ENCODE data around the gene SUFU.

Gene SUFU

GRCh38 chr10:102619281-102619981 lies 115.7 kb downstream of the SUFU start:
- H2BK5ac ChIP-seq (ENCODE audit: low read length): peak overlapping the region; percentile 69
- WGBS, 2 donors (ENCODE audit: extremely low coverage in 2 of 2, insufficient read length in 2 of 2, insufficient replicate concordance in 1 of 2): no CpG with 5 or more reads among the region's 14 CpGs
- no peak overlapping the region for H2BK120ac ChIP-seq (ENCODE audit: low read depth, low read length)
- H4K91ac ChIP-seq (ENCODE audit: low read depth, low read length, poor library complexity): no peak overlapping the region
- H3K4me2 ChIP-seq (ENCODE audit: insufficient read depth, low read length, poor library complexity, severe bottlenecking): no peak overlapping the region
- H2AK5ac ChIP-seq (ENCODE audit: low read depth, low read length): no peak overlapping the region
- no peak overlapping the region for H2BK15ac ChIP-seq (ENCODE audit: low read length)
- no peaks in the 10 kb centered on the region for H3K9me3 ChIP-seq (replicated peaks in 1 of 2; ENCODE audit: control insufficient read depth in 2 of 2, insufficient read depth in 1 of 2, low read depth in 1 of 2, low read length in 2 of 2)
- no peak overlapping the region for H3K18ac ChIP-seq (ENCODE audit: low read length)
- H3K14ac ChIP-seq (ENCODE audit: low read length): no peak overlapping the region
- H3K36me3 ChIP-seq (replicated peaks in 1 of 2; ENCODE audit: control insufficient read depth in 2 of 2, insufficient read depth in 2 of 2, low read length in 2 of 2): peaks cover 35 to 59% of the 10 kb centered on the region in 2 donors
- H3K27ac ChIP-seq (replicated peaks; ENCODE audit: low read length): no peak overlapping the region
- H2AFZ ChIP-seq (ENCODE audit: low read length): no peak overlapping the region
- no peak overlapping the region for H4K8ac ChIP-seq (ENCODE audit: low read depth, low read length)
- no peak overlapping the region for H3K23ac ChIP-seq (ENCODE audit: low read depth, low read length, poor library complexity)
- DNase-seq (ENCODE audit: low spot score): no peak
- H3K27me3 ChIP-seq (ENCODE audit: control insufficient read depth in 3 of 3, insufficient read depth in 3 of 3, low read depth in 1 of 3, low read length in 3 of 3): no peaks in the 10 kb centered on the region
- H2BK12ac ChIP-seq (ENCODE audit: low read length): no peak overlapping the region
- no peak overlapping the region for H3K4ac ChIP-seq (ENCODE audit: low read length)
- no peak overlapping the region for H3K9ac ChIP-seq (ENCODE audit: low read depth, low read length, poor library complexity)
- H3K4me1 ChIP-seq (ENCODE audit: control insufficient read depth in 2 of 2, insufficient read depth in 1 of 2, low read depth in 1 of 2, low read length in 2 of 2): no peaks in the 10 kb centered on the region
- no peaks in the 10 kb centered on the region for H3K79me1 ChIP-seq (ENCODE audit: low read depth, low read length)
- no peak overlapping the region for H3K4me3 ChIP-seq (ENCODE audit: low read length in 2 of 2)

DNA sequence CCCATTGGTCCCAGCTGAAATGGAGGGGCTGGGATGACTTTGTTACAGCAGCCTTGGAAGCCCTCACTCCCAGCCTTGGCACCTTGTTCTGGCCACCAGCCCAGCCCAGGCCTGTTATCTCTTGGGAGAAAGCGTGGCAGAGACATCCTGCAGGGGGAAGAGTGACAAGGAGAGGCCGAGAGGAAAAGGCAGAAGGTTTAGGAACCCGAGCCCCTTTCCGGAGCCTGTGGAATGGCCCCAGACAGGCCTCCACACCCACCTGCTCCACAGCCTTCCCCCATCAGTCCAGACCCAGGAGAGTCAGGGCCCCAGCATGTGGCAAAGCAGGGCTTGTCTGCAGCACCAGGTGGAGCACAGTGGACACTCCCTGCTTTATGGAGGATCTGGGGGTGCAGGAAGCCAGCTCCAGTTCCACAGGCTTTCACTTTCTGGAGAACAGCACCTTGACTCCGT lies 116.4 kb downstream of the SUFU start:
- no CpG with 5 or more reads among the region's 5 CpGs for WGBS, 2 donors (ENCODE audit: extremely low coverage in 2 of 2, insufficient read length in 2 of 2, insufficient replicate concordance in 1 of 2)
- Histone ChIP-seq H3K4me3 (ENCODE audit: low read length in 2 of 2) (no peak overlapping the region), H3K27ac (replicated peaks; ENCODE audit: low read length) (no peak overlapping the region)

GRCh38 chr10:102620591-102621442 lies 117.0 kb downstream of the SUFU start:
- Histone ChIP-seq H3K4me2 (ENCODE audit: insufficient read depth, low read length, poor library complexity, severe bottlenecking) (no peak overlapping the region), H3K4me3 (ENCODE audit: low read length in 2 of 2) (no peak overlapping the region), H2BK120ac (ENCODE audit: low read depth, low read length) (no peak overlapping the region), H2BK5ac (ENCODE audit: low read length) (no peak overlapping the region), H2AK5ac (ENCODE audit: low read depth, low read length) (no peak overlapping the region), H2BK12ac (ENCODE audit: low read length) (no peak overlapping the region), H3K36me3 (replicated peaks in 1 of 2; ENCODE audit: control insufficient read depth in 2 of 2, insufficient read depth in 2 of 2, low read length in 2 of 2) (peaks cover 31 to 49% of the 10 kb centered on the region in 2 donors), H4K91ac (ENCODE audit: low read depth, low read length, poor library complexity) (no peak overlapping the region), H3K79me1 (ENCODE audit: low read depth, low read length) (no peaks in the 10 kb centered on the region), H3K27me3 (ENCODE audit: control insufficient read depth in 3 of 3, insufficient read depth in 3 of 3, low read depth in 1 of 3, low read length in 3 of 3) (no peaks in the 10 kb centered on the region), H3K4ac (ENCODE audit: low read length) (no peak overlapping the region), H3K18ac (ENCODE audit: low read length) (no peak overlapping the region), H2AFZ (ENCODE audit: low read length) (no peak overlapping the region), H3K27ac (replicated peaks; ENCODE audit: low read length) (no peak overlapping the region), H3K23ac (ENCODE audit: low read depth, low read length, poor library complexity) (no peak overlapping the region), H3K4me1 (ENCODE audit: control insufficient read depth in 2 of 2, insufficient read depth in 1 of 2, low read depth in 1 of 2, low read length in 2 of 2) (peaks cover 4 to 8% of the 10 kb centered on the region in 2 donors), H3K14ac (ENCODE audit: low read length) (no peak overlapping the region), H3K9me3 (replicated peaks in 1 of 2; ENCODE audit: control insufficient read depth in 2 of 2, insufficient read depth in 1 of 2, low read depth in 1 of 2, low read length in 2 of 2) (no peaks in the 10 kb centered on the region), H4K8ac (ENCODE audit: low read depth, low read length) (no peak overlapping the region), H2BK15ac (ENCODE audit: low read length) (no peak overlapping the region), H3K9ac (ENCODE audit: low read depth, low read length, poor library complexity) (no peak overlapping the region)
- no peak for DNase-seq (ENCODE audit: low spot score)
- no CpG with 5 or more reads among the region's 15 CpGs for WGBS, 2 donors (ENCODE audit: extremely low coverage in 2 of 2, insufficient read length in 2 of 2, insufficient replicate concordance in 1 of 2)

More for the DNA sequence above, 116.4 kb downstream of the SUFU start:
- H2BK12ac ChIP-seq (ENCODE audit: low read length): no peak overlapping the region
- H2AK5ac ChIP-seq (ENCODE audit: low read depth, low read length): no peak overlapping the region
- no peaks in the 10 kb centered on the region for H3K27me3 ChIP-seq (ENCODE audit: control insufficient read depth in 3 of 3, insufficient read depth in 3 of 3, low read depth in 1 of 3, low read length in 3 of 3)
- no peak overlapping the region for H4K8ac ChIP-seq (ENCODE audit: low read depth, low read length)
- no peak overlapping the region for H3K4ac ChIP-seq (ENCODE audit: low read length)
- H3K9me3 ChIP-seq (replicated peaks in 1 of 2; ENCODE audit: control insufficient read depth in 2 of 2, insufficient read depth in 1 of 2, low read depth in 1 of 2, low read length in 2 of 2): no peaks in the 10 kb centered on the region
- no peak overlapping the region for H3K9ac ChIP-seq (ENCODE audit: low read depth, low read length, poor library complexity)
- no peak overlapping the region for H2BK5ac ChIP-seq (ENCODE audit: low read length)
- no peak overlapping the region for H2BK120ac ChIP-seq (ENCODE audit: low read depth, low read length)
- H4K91ac ChIP-seq (ENCODE audit: low read depth, low read length, poor library complexity): no peak overlapping the region
- no peak overlapping the region for H2BK15ac ChIP-seq (ENCODE audit: low read length)
- H3K36me3 ChIP-seq (replicated peaks in 1 of 2; ENCODE audit: control insufficient read depth in 2 of 2, insufficient read depth in 2 of 2, low read length in 2 of 2): peaks cover 31 to 56% of the 10 kb centered on the region in 2 donors
- H3K4me1 ChIP-seq (ENCODE audit: control insufficient read depth in 2 of 2, insufficient read depth in 1 of 2, low read depth in 1 of 2, low read length in 2 of 2): peaks cover 0 to 2% of the 10 kb centered on the region in 2 donors
- no peak overlapping the region for H3K18ac ChIP-seq (ENCODE audit: low read length)
- H3K14ac ChIP-seq (ENCODE audit: low read length): no peak overlapping the region
- H3K23ac ChIP-seq (ENCODE audit: low read depth, low read length, poor library complexity): no peak overlapping the region
- DNase-seq (ENCODE audit: low spot score): no peak
- H3K4me2 ChIP-seq (ENCODE audit: insufficient read depth, low read length, poor library complexity, severe bottlenecking): no peak overlapping the region
- no peaks in the 10 kb centered on the region for H3K79me1 ChIP-seq (ENCODE audit: low read depth, low read length)
- H2AFZ ChIP-seq (ENCODE audit: low read length): no peak overlapping the region
